Neural cell (in vitro differentiated cells): ENCODE measurements around the gene WIPF3.

ENCODE experiments used
- CTCF ChIP-seq: fragments of 450-650 bp; IDR thresholded peaks from 2 replicates; pipeline ENCODE4 v1.5.1; 2014; ENCODE audit warnings: antibody characterized with exemption, mild to moderate bottlenecking, moderate library complexity; ENCODE audit not compliant: poor library complexity, severe bottlenecking
- EP300 ChIP-seq: fragments of 450-650 bp; conservative IDR thresholded peaks from 2 replicates; pipeline ENCODE4 v1.6.1; 2014; ENCODE audit warnings: antibody characterized with exemption, mild to moderate bottlenecking, moderate library complexity; ENCODE audit not compliant: poor library complexity, severe bottlenecking
- EZH2 ChIP-seq: fragments of 200-600, 300-800 bp; shearing (Covaris generic), sonication (generic); IDR thresholded peaks from 2 replicates; pipeline ENCODE4 v1.6.1; 2014; ENCODE audit warnings: antibody characterized with exemption, low read length, borderline replicate concordance, mild to moderate bottlenecking; ENCODE audit not compliant: insufficient read depth, poor library complexity, severe bottlenecking
- MXI1 ChIP-seq: fragments of 450-650 bp; conservative IDR thresholded peaks from 2 replicates; pipeline ENCODE4 v1.6.1; 2014; ENCODE audit warnings: antibody characterized with exemption, mild to moderate bottlenecking; ENCODE audit not compliant: poor library complexity, severe bottlenecking
- POLR2AphosphoS5 ChIP-seq: IDR thresholded peaks from 2 replicates; pipeline ENCODE4 v1.6.1; 2012
- RAD21 ChIP-seq: fragments of 450-650 bp; conservative IDR thresholded peaks from 2 replicates; pipeline ENCODE4 v1.6.1; 2014; ENCODE audit warnings: antibody characterized with exemption, mild to moderate bottlenecking, moderate library complexity
- SMC3 ChIP-seq: fragments of 450-650 bp; conservative IDR thresholded peaks from 2 replicates; pipeline ENCODE4 v1.6.1; 2014; ENCODE audit warnings: antibody characterized with exemption, mild to moderate bottlenecking, moderate library complexity; ENCODE audit not compliant: poor library complexity
- TAF1 ChIP-seq: IDR thresholded peaks from 2 replicates; pipeline ENCODE4 v1.6.1; 2012; ENCODE audit warnings: low read depth

GRCh38 chr7:29894256-29894655 is 87.9 kb downstream of the WIPF3 start:
- TF ChIP-seq CTCF (no peak), POLR2AphosphoS5 (no peak), RAD21 (no peak), SMC3 (no peak), EZH2 (no peak), EP300 (no peak), MXI1 (no peak), TAF1 (no peak)
